Measurements from ENCODE around the gene NINJ1.

The NINJ1 gene

GRCh38 chr9:93082841-93083411 lies 51.1 kb downstream of the NINJ1 start:
- H3K9ac ChIP-seq (ENCODE audit: low read length) = no peak overlapping the region
- H3K36me3 ChIP-seq (ENCODE audit: control insufficient read depth, insufficient read depth, low read length) = no peaks in the 10 kb centered on the region
- no peaks in the 10 kb centered on the region for H3K27me3 ChIP-seq (ENCODE audit: control insufficient read depth, insufficient read depth, low read length)
- no peaks in the 10 kb centered on the region for H3K9me3 ChIP-seq (ENCODE audit: control insufficient read depth, low read length)
- peaks cover 8% of the 10 kb centered on the region for H3K4me1 ChIP-seq (ENCODE audit: control insufficient read depth, insufficient read depth, low read length)
- H3K4me3 ChIP-seq (ENCODE audit: low read length) = no peak overlapping the region

GRCh38 chr9:93081931-93082330 lies 52.1 kb downstream of the NINJ1 start:
- no peak overlapping the region for H3K4me3 ChIP-seq (ENCODE audit: low read length)
- H3K36me3 ChIP-seq (ENCODE audit: control insufficient read depth, insufficient read depth, low read length) = no peaks in the 10 kb centered on the region
- no peaks in the 10 kb centered on the region for H3K27me3 ChIP-seq (ENCODE audit: control insufficient read depth, insufficient read depth, low read length)
- peaks cover under 1% of the 10 kb centered on the region for H3K9me3 ChIP-seq (ENCODE audit: control insufficient read depth, low read length)
- no peak overlapping the region for H3K9ac ChIP-seq (ENCODE audit: low read length)
- H3K4me1 ChIP-seq (ENCODE audit: control insufficient read depth, insufficient read depth, low read length) = peaks cover 6% of the 10 kb centered on the region

DNA sequence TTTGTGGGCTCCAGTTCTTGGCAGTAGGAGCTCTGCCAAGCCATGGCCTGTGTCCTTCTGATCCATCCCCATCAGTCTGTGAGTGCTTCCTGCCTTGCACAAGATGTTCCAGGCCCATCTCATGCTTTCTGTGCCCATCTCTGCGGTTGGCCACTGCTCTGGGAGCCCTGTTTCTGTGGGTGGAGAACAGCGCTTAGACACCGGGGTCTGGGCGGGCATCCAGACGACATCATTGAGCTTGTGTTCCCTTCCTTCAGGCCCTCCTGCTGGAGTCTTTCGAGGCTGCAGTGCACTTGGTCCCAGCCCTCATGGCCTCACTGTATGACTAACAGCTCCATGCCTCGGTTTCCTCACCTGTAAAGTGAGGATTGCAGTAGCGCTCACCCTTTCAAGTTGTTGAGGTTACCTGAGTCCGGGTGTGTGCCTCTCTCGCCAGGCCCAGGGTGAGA lies 52.9 kb downstream of the NINJ1 start:
- H3K4me1 ChIP-seq (ENCODE audit: control insufficient read depth, insufficient read depth, low read length) = no peaks in the 10 kb centered on the region
- H3K9me3 ChIP-seq (ENCODE audit: control insufficient read depth, low read length) = peaks cover 5% of the 10 kb centered on the region
- no peaks in the 10 kb centered on the region for H3K36me3 ChIP-seq (ENCODE audit: control insufficient read depth, insufficient read depth, low read length)
- no peak overlapping the region for H3K9ac ChIP-seq (ENCODE audit: low read length)
- no peak overlapping the region for H3K4me3 ChIP-seq (ENCODE audit: low read length)
- H3K27me3 ChIP-seq (ENCODE audit: control insufficient read depth, insufficient read depth, low read length) = no peaks in the 10 kb centered on the region

DNA sequence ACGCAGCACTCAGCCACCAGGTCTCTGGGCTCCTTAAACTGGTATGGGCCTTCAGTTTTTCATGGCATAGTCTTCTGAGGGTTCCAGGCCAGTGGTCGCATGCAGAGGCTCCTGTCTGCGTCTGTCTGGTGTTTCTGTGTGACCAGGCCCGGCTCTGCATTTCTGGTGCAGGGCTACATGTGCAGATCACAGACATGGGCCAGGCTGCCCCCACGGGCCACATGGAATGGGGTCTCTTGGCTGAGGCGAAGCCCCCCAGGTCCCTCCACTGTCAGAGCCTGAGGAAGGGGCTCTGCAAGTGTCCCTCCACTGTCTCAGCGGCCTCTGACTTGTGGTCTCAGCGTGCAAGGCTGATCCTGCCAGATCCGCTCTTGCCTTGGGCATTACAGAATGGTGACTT lies 53.6 kb downstream of the NINJ1 start:
- Histone ChIP-seq H3K36me3 (ENCODE audit: control insufficient read depth, insufficient read depth, low read length) (no peaks in the 10 kb centered on the region), H3K4me3 (ENCODE audit: low read length) (no peak overlapping the region), H3K4me1 (ENCODE audit: control insufficient read depth, insufficient read depth, low read length) (no peaks in the 10 kb centered on the region), H3K27me3 (ENCODE audit: control insufficient read depth, insufficient read depth, low read length) (no peaks in the 10 kb centered on the region), H3K9me3 (ENCODE audit: control insufficient read depth, low read length) (peaks cover 5% of the 10 kb centered on the region), H3K9ac (ENCODE audit: low read length) (no peak overlapping the region)

- Histone ChIP-seq H3K4me3 (ENCODE audit: low read length) (no peak overlapping the region), H3K36me3 (ENCODE audit: control insufficient read depth, insufficient read depth, low read length) (no peaks in the 10 kb centered on the region)
Measured at GRCh38 chr9:93079371-93079770, 54.7 kb downstream of the NINJ1 start.

DNA sequence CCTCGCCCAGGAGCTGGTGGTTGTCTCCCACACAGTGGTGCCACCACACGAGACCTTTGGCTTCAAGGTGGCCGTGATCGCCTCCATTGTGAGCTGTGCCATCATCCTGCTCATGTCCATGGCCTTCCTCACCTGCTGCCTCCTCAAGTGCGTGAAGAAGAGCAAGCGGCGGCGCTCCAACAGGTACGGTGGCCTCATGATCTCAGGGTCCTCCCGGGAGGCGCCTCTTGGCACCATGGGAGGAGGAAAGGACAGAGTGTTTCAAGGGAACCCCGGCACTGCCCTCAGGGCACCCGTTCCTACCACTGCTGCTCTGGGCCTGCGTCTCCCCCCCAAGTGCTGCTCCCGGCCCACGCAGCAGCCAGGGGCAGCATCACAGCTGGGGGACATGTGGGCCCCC lies 56.2 kb downstream of the NINJ1 start:
- Histone ChIP-seq H3K27me3 (ENCODE audit: control insufficient read depth, insufficient read depth, low read length) (no peaks in the 10 kb centered on the region), H3K9ac (ENCODE audit: low read length) (no peak overlapping the region), H3K4me1 (ENCODE audit: control insufficient read depth, insufficient read depth, low read length) (peaks cover 2% of the 10 kb centered on the region), H3K4me3 (ENCODE audit: low read length) (no peak overlapping the region), H3K36me3 (ENCODE audit: control insufficient read depth, insufficient read depth, low read length) (no peaks in the 10 kb centered on the region), H3K9me3 (ENCODE audit: control insufficient read depth, low read length) (peaks cover 5% of the 10 kb centered on the region)

More at GRCh38 chr9:93079371-93079770, 54.7 kb downstream of the NINJ1 start:
- Histone ChIP-seq H3K4me1 (ENCODE audit: control insufficient read depth, insufficient read depth, low read length) (no peaks in the 10 kb centered on the region), H3K27me3 (ENCODE audit: control insufficient read depth, insufficient read depth, low read length) (no peaks in the 10 kb centered on the region), H3K9ac (ENCODE audit: low read length) (no peak overlapping the region), H3K9me3 (ENCODE audit: control insufficient read depth, low read length) (peaks cover 5% of the 10 kb centered on the region)

GRCh38 chr9:93077367-93077766 lies 56.7 kb downstream of the NINJ1 start:
- Histone ChIP-seq H3K4me3 (ENCODE audit: low read length) (no peak overlapping the region), H3K27me3 (ENCODE audit: control insufficient read depth, insufficient read depth, low read length) (no peaks in the 10 kb centered on the region), H3K9ac (ENCODE audit: low read length) (no peak overlapping the region), H3K9me3 (ENCODE audit: control insufficient read depth, low read length) (peaks cover 5% of the 10 kb centered on the region), H3K36me3 (ENCODE audit: control insufficient read depth, insufficient read depth, low read length) (no peaks in the 10 kb centered on the region), H3K4me1 (ENCODE audit: control insufficient read depth, insufficient read depth, low read length) (peaks cover 7% of the 10 kb centered on the region)

- Histone ChIP-seq H3K36me3 (ENCODE audit: control insufficient read depth, insufficient read depth, low read length) (no peaks in the 10 kb centered on the region), H3K4me3 (ENCODE audit: low read length) (no peak overlapping the region), H3K9ac (ENCODE audit: low read length) (no peak overlapping the region), H3K9me3 (ENCODE audit: control insufficient read depth, low read length) (peaks cover 5% of the 10 kb centered on the region), H3K4me1 (ENCODE audit: control insufficient read depth, insufficient read depth, low read length) (peaks cover 10% of the 10 kb centered on the region), H3K27me3 (ENCODE audit: control insufficient read depth, insufficient read depth, low read length) (no peaks in the 10 kb centered on the region)
Measured at GRCh38 chr9:93076792-93077128, 57.3 kb downstream of the NINJ1 start.

GRCh38 chr9:93076101-93076791 lies 57.8 kb downstream of the NINJ1 start:
- Histone ChIP-seq H3K36me3 (ENCODE audit: control insufficient read depth, insufficient read depth, low read length) (no peaks in the 10 kb centered on the region), H3K27me3 (ENCODE audit: control insufficient read depth, insufficient read depth, low read length) (no peaks in the 10 kb centered on the region), H3K9ac (ENCODE audit: low read length) (no peak overlapping the region), H3K4me3 (ENCODE audit: low read length) (no peak overlapping the region), H3K9me3 (ENCODE audit: control insufficient read depth, low read length) (peaks cover 5% of the 10 kb centered on the region), H3K4me1 (ENCODE audit: control insufficient read depth, insufficient read depth, low read length) (peaks cover 10% of the 10 kb centered on the region)

- H3K36me3 ChIP-seq (ENCODE audit: control insufficient read depth, insufficient read depth, low read length) = no peaks in the 10 kb centered on the region
- H3K9me3 ChIP-seq (ENCODE audit: control insufficient read depth, low read length) = peaks cover 5% of the 10 kb centered on the region
- H3K4me3 ChIP-seq (ENCODE audit: low read length) = no peak overlapping the region
- H3K27me3 ChIP-seq (ENCODE audit: control insufficient read depth, insufficient read depth, low read length) = no peaks in the 10 kb centered on the region
- H3K4me1 ChIP-seq (ENCODE audit: control insufficient read depth, insufficient read depth, low read length) = peaks cover 10% of the 10 kb centered on the region
- no peak overlapping the region for H3K9ac ChIP-seq (ENCODE audit: low read length)
Measured at GRCh38 chr9:93072383-93072795, 61.7 kb downstream of the NINJ1 start.

All from mucosa of stomach (tissue), 1 donor.